ENCODE results near the gene PEX12. TPM values are rescaled to one million over a fixed set of nuclear protein-coding genes. Genes with fewer than 3 reads are reported as not detected.
"Not testable (repeated sequence)": the region's sequence is repeated elsewhere in the genome, so short reads cannot be mapped to it uniquely, and the experiment has no call there.

PEX12 gene
- total RNA-seq, 1 experiment from 2014 or later: 9.3 TPM

- no peak for DNase-seq (ENCODE audit: low read depth)
Measured at GRCh38 chr17:35537601-35538141, 40.7 kb downstream of the PEX12 start, which contains the start of gene SLFN12L. SLFN12L (minus strand) TSS chr17:35537678; CDS start chr17:35522364, 15,314 bp downstream.

- no peak for DNase-seq (ENCODE audit: low read depth)
Measured at GRCh38 chr17:35536664-35537171, 41.7 kb downstream of the PEX12 start.

- DNase-seq (ENCODE audit: low read depth): not testable (repeated sequence)
Measured at GRCh38 chr17:35535406-35535805, 43.0 kb downstream of the PEX12 start.

- DNase-seq (ENCODE audit: low read depth): no peak
Measured at GRCh38 chr17:35534576-35535093, 43.7 kb downstream of the PEX12 start.

DNA sequence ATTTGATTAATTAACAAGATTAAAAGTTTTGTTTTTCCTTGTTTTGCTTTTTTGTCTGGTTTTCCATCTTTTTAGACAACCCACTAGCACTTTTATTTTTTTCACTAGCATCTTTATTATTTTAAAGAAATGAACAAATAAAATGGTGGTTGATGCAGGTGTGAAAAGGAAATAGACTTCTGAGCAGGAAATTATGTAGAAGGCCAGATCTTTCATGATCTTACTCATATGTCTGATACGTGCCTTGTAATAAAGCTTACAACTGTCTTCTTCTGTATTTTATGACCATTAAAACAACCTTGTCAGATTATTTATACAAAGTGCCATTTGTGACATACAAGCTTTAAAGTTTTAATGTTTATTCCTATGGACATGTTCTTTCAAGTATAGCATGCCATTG, 47.2 kb downstream of the PEX12 start:
- no peak for DNase-seq (ENCODE audit: low read depth)

GRCh38 chr17:35529866-35530265, 48.5 kb downstream of the PEX12 start:
- DNase-seq (ENCODE audit: low read depth): no peak

DNA sequence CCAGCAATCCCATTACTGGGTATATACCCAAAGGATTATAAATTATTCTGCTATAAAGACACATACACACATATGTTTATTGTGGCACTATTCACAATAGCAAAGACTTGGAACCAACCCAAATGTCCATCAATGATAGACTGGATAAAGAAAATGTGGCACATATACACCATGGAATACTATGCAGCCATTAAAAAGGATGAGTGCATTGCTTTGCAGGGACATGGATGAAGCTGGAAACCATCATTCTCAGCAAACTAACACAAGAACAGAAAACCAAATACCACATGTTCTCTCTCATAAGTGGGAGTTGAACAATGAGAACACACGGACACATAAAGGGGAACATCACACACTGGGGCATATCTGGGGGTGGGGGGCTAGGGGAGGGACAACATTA, 49.0 kb downstream of the PEX12 start:
- DNase-seq (ENCODE audit: low read depth): not testable (repeated sequence)

Other genes starting within 250 kb of the PEX12 start
- gene SLFN11, start 204.9 kb downstream of the PEX12 start, total RNA-seq (2014; rRNA removed; shearing (Covaris generic)): 32.7 and 41.2 TPM in 2 replicates
- gene SLFN12, start 146.1 kb downstream of the PEX12 start, total RNA-seq (2014; rRNA removed; shearing (Covaris generic)): 11.0 and 13.9 TPM in 2 replicates
- 0.84 and 1.2 TPM in 2 replicates for gene SLFN13, start 129.8 kb downstream of the PEX12 start, total RNA-seq (2014; rRNA removed; shearing (Covaris generic))
- gene SLFN12L, start 40.9 kb downstream of the PEX12 start, total RNA-seq (2014; rRNA removed; shearing (Covaris generic)): 0.20 TPM in 1 of 2 replicates, not detected in the other
- not detected in 2 replicates for gene SLFN14, start 17.8 kb downstream of the PEX12 start, total RNA-seq (2014; rRNA removed; shearing (Covaris generic))
- 47.2 and 64.0 TPM in 2 replicates for gene AP2B1, start 8.8 kb upstream of the PEX12 start, total RNA-seq (2014; rRNA removed; shearing (Covaris generic))
- gene RASL10B, start 153.1 kb upstream of the PEX12 start, total RNA-seq (2014; rRNA removed; shearing (Covaris generic)): 1.1 and 1.6 TPM in 2 replicates
- gene GAS2L2, start 174.7 kb upstream of the PEX12 start, total RNA-seq (2014; rRNA removed; shearing (Covaris generic)): not detected in 2 replicates
- not detected in 2 replicates for gene C17orf50, start 182.3 kb upstream of the PEX12 start, total RNA-seq (2014; rRNA removed; shearing (Covaris generic))
- not detected in 2 replicates for gene MMP28, start 217.1 kb upstream of the PEX12 start, total RNA-seq (2014; rRNA removed; shearing (Covaris generic))
- gene TAF15, start 230.9 kb upstream of the PEX12 start, total RNA-seq (2014; rRNA removed; shearing (Covaris generic)): 14.0 and 15.3 TPM in 2 replicates

Measured in RPMI7951 (cell line).